ELR (cell line): Measurements from ENCODE around the gene SUZ12.
"Not testable (repeated sequence)": the region's sequence is repeated elsewhere in the genome, so short reads cannot be mapped to it uniquely, and the experiment has no call there.

ENCODE experiments used
- DNase-seq: peaks from one replicate; pipeline ENCODE4 v3.0.0-alpha.2; 2015; ENCODE audit warnings: low read depth

Gene SUZ12

DNA sequence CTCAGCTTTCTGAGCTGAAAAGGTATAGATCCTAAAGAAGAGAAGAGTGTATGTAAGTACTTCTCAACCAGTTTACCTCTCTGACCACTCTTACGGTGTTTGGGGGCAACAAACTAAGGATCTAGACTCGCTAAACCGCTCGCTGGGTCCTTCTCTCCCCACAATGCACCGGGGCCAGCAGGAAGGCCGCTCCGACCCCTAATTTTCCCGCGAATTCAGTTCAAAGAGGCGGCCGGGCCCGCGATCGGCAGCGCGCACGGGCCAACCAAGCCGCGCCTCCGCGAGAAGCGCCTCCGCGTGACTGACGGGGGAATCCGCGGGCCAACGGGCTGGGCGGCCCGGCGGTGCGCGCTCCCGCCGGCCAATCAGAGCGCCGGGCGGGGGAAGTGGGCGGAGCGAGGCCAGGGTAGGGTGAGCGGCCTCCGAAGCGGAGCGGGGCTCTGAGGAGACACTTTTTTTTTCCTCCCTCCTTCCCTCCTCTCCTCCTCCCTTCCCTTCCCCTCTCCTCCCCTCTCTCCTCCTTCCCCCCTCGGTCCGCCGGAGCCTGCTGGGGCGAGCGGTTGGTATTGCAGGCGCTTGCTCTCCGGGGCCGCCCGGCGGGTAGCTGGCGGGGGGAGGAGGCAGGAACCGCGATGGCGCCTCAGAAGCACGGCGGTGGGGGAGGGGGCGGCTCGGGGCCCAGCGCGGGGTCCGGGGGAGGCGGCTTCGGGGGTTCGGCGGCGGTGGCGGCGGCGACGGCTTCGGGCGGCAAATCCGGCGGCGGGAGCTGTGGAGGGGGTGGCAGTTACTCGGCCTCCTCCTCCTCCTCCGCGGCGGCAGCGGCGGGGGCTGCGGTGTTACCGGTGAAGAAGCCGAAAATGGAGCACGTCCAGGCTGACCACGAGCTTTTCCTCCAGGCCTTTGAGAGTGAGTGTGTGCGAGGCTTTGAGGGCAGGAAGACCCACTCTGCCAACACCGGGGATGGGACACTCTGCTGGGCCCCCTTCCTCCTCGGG is at the start of gene SUZ12:
SUZ12 (plus strand) TSS at position 393 of the 995 bp plus-strand sequence; CDS start at position 633, 240 bp downstream.
- DNase-seq = peak; percentile 80

DNA sequence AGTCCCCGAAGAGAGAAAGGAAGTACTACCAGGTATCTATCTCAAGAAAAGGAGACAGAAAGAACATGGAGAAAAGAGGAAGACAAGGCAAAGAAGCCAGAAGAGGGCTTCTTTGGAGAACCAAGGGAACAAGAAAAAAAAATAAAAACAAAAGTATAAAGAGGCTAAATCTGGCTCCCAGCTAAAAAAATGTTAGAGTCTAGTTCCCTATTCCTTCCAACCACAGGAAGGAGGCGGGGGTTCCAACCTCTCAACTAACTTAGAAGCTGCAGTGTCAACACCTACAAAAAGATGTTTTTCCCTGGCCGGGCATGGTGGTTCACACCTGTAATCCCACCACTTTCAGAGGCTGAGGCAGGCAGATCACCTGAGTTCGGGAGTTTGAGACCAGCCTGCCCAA is 48.7 kb upstream of the SUZ12 start:
- no peak for DNase-seq

DNA sequence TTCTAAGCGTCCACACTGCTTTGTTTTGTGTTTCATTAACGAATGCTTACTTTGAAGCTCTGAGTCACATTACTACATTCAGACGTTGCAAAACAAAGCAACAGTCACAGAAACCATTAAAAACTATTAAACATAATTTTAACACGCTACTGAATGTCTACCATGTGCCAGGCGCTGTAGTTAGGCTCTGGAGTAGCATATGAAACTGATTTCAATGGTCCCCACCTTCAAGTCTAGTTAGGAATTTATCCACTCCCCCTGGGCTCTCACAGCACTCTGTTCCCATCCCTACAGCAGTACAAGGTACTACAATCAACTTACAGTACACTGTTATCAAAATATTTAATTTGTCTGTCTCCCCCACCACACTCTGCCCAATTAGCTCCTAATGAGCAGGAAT is 35.9 kb upstream of the SUZ12 start:
- peak; percentile 43 for DNase-seq

DNA sequence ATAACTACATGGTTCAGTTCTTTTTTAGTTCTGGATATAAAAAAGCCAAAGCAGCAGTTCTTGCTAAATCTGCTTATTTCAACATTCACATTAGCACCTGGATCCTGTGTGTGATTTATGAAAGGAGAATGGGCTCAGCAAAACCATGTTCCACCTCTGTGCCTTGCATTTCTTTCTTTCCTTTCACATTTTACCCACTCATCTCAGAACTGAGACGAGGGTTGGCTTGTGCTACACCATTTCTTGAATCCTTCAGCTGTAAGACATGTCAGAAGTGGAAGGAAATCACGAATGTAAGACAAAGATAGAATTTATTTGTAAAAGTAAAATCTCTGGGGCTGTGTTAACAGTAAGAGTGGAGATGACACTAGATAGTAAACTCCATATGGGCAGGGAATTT is 34.1 kb upstream of the SUZ12 start:
- DNase-seq = no peak

DNA sequence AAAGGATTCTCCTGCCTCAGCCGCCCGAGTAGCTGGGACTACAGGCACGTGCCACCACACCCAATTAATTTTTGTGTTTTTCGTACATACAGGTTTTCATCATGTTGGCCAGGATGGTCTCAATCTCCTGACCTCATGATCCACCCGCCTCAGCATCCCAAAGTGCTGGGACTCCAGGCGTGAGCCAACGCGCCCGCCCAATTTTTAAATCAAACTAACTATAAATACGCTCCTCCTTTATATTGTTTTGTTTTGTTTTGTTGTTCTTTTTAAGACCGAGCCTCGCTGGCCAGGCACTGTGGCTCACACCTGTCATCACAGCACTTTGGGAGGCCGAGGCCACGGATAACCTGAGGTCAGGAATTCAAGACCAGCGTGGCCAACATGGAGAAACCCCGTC is 33.4 kb upstream of the SUZ12 start:
- DNase-seq = no peak

DNA sequence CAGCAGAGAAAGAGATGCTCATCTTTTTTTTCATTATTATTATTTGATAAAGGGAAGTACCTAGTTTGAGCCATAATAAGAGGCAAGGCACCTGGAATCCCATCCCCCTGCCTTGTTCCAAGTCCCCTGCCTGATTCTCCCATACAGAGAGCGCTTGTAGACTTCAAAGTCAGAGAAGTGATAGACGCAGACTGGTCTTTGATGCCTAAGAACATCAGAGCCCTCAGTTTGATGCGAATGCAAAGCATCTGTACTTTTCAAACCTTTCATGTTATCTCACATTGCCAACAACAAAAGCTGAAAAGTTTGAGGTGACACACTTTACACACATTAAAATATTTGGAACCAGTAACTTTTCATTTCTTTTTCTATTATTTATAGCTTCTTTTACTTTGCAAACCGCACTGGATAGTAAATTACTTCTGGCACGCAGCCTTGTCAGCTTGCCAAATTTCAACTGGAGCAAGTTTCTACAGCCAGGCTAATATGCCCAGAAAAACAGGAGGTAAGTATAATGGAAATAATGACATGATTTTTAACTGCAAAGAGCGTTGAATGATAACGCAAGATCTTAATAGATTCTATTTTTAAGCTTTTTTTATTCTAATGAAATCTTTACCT is 29.4 kb upstream of the SUZ12 start:
- DNase-seq = peak; percentile 29

DNA sequence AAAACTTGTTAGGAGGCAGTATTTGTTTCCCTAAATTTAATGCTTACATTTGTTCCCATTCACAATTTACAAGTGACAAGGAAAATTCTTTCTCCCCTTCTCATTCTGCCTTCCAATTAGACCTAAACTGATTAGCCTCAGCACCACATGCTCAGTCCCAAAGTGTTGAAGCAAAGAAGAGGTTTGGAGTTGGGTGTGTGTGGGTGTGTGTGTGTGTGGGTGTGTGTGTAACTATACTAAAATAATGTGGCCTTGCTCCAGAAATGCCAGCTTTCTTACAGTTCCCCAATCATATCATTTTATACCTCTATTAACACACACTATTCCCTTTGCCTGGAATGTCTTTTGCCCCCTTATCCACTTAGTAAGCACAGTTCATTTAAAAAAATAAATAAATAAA is 28.4 kb upstream of the SUZ12 start:
- no peak for DNase-seq

DNA sequence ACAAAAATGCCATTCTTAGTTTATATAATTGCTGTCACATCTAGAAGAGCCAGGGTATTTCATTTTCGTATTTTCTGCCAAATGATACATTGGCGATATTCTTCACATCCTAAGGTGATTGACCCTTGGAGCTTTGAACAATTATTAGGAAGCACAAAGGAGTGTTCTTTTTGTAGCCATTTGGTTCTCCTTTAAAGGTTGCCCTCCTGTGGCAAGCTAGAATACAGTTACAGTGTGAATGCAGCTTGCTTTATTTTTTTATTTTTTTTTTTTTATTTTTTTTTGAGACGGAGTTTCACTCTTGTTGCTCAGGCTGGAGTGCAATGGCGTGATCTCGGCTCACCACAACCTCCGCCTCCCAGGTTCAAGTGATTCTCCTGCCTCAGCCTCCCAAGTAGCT is 24.1 kb upstream of the SUZ12 start:
- DNase-seq = peak; percentile 43

DNA sequence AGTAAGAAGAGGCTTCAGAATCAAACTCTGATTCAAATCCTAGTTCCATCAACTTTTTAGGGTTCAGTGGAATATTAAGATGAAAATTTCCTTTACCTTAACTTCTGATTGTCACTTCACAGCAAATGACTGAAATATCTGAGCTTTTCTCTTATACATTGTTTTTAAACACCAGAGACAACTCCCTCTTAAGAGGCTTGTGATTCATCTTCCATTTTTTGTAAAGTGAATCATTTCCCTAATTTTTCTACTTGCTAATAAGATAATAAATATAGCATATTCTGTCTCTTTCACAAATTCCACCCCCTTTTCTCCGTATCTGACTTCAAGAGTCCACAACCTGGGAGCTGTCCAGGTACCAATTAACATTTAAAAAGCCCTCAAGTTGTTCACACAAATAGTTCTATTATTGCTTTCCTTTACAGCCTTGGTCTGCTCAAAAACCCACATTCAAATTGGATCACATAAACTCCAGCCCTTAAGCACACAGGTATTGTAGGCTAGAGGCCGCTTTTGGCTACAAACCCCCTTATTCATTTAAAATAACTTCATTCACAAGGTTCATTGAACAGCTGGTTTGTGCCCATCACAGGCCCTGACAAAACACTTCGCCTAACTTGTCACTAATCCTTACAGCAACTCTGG is 21.2 kb upstream of the SUZ12 start:
- DNase-seq = peak; percentile 19

DNA sequence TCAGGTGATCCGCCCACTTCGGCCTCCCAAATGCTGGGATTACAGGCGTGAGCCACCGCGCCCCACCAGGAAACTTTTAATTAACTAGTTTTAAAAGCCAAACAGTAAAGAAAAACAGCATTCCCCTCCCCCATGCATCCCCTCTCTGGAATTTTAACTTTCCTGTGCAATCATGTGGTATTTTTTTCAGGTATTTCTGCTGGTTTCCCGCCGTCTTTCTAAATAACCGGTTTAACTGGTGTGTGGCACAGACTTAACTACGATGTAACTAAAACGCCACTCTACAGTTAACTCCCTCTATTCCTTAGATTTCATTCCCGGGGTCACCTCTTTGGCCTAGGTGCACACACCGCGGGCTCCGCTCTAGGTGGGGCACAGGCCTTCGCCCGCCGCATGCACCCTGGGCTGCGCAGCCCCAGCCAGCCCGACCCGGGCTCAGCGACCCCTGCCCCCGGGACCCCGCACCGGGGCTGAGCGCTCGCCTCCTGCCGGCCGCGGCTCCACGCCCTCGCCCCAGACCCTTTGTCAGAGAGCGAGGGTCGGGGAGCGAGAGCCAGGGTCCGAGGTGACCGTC is 20.2 kb upstream of the SUZ12 start:
- no peak for DNase-seq

DNA sequence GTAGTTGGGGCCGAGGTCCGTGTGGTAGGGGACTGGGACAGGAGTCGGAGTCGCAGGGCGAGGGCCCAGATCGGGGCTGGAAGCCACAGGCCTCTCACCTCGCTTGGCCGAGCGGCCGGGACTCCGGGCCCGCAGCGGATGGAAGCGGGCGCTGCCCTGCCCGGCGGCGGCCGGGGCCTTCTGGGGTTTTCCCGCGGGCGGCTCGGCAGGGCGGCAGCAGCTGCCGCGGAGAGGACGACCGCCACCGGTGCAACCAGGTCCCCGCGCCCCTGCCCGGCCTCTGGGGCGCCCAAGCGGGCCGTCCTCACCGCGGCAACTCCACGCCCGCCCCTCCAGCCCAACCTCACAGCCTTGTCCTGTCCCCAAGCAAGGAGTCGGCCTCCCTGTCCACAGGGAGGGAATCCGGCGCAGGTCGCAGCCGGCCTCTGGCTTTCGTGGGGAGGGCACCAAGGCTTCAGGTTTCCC is 19.7 kb upstream of the SUZ12 start:
- no peak for DNase-seq

DNA sequence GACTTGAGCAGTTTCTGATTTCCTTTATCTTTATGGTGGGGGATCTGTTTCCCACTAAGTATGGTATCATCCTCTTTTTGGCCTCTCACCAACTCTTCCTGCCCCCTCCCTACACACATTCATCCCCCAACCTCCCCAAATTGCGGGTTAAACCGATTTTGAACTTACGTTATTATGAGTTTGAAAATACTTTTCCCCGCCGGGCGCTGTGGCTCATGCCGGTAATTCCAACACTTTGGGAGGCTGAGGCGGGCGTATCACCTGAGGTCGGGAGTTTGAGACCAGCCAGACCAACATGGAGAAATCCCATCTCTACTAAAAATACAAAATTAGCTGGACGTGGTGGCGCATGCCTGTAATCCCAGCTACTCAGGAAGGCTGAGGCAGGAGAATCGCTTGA is 19.1 kb upstream of the SUZ12 start:
- not testable (repeated sequence) for DNase-seq

DNA sequence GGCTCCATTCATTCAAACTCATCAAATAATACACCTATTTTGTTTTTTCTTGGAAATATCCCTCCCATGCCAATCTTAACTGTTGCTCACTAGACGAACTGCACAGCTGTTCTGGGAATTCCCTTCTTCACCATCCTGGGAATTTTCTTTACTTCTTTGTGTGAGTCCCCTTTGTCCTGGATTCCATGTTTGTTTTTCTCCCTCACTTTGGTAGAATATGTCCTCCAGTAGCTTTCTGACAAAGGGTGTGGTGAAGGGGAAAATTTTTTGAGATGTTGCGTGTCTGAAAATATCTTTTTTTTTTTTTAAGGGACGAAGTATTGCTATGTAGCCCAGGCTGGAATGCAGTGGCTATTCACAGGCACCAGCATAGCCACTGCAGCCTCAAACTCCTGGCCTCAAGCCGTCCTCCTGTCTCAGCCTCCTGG is 18.1 kb upstream of the SUZ12 start:
- DNase-seq = no peak

DNA sequence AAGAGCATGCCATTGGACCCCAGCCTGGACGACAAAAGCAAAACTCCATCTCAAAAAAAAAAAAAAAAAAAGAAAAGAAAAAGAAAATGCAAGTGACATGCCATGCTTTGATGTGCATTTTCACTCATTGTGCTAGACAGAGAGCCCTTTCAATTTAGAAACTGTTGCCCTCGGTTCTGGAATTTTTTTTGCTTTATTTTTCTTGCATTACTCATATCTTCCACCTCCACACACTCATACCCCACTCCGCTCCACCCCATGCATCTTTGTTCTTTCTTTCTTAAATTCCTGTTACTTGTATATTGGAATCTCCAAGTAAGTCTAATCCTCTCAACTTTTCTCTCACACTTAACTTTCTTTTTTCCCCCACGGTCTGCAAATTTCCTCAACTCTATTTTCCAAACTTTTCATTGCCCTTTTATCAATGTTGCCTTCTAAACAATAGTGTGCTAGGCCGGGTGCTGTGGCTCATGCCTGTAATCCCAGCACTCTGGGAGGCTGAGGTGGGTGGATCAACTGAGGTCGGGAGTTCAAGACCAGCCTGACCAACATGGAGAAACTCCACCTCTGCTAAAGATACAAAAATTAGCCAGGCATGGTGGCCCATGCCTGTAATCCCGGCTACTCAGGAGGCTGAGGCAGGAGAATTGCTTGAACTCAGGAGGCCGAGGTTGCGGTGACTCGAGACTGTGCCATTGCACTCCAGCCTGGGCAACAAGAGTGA is 16.8 kb upstream of the SUZ12 start:
- peak; percentile 47 for DNase-seq

DNA sequence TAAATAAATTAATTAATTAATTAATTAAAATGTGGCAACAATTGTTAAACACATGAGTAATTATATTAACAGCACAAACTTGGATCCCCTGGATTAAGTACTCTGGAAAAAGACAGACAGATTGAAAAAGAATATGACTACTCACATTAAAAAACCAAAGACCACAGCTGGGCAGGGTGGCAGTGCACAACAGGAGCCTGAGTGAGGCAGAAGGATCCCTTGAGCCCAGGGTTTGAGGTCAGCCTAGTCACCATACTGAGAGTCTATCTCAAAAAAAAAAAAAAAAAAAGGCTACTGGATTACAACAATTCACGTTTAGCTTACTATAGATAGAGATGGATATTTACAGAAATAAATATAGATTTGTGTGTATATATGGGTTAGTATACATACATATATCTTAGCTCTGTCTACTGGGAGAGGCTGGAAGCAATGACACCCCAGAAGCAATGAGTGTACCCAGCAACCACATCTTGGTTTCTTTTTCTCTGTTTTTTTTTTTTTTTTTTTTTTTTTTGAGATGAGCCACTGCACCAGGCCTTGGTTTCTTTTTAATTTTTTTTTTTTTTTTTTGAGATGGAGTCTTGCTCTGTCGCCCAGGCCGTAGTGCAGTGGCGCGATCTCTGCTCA is 10.6 kb upstream of the SUZ12 start:
- no peak for DNase-seq

DNA sequence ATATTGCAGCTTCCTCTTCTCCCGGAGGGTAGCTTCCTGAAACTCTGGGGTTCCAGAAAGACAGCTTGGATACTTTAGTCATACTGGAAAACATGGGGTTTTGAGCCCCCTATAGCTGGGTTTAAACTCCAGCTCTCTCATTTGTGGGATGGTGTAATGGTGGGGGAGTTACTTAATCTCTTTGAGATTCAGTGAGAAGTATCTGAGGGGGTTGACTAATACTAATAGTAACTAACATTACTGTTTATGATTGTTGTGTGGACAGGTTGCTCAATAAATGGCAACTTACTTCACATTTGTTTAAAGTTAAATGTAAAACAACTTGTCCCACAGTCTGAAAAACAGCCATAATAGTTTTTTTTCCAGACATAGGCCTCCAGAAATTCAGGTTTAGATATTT is 5.1 kb upstream of the SUZ12 start:
- no peak for DNase-seq

DNA sequence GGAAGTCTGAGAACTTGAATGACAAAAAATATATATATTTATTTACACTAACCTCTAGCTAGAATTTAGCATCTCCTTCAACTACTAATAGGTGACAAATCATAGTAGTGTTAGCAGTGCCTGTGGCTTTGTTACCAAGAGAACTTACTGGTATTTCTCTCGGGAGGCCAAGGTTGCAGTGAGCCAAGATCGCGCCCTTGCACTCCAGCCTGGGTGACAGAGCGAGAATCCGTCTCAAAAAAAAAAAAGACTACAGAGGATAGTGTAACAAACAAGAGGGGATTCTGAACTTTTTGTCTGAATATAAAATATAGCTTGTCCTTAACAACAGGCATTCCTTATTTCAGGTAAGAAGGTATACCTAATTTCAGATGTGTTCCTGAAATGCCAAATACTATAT is 1.3 kb upstream of the SUZ12 start:
- DNase-seq = no peak

DNA sequence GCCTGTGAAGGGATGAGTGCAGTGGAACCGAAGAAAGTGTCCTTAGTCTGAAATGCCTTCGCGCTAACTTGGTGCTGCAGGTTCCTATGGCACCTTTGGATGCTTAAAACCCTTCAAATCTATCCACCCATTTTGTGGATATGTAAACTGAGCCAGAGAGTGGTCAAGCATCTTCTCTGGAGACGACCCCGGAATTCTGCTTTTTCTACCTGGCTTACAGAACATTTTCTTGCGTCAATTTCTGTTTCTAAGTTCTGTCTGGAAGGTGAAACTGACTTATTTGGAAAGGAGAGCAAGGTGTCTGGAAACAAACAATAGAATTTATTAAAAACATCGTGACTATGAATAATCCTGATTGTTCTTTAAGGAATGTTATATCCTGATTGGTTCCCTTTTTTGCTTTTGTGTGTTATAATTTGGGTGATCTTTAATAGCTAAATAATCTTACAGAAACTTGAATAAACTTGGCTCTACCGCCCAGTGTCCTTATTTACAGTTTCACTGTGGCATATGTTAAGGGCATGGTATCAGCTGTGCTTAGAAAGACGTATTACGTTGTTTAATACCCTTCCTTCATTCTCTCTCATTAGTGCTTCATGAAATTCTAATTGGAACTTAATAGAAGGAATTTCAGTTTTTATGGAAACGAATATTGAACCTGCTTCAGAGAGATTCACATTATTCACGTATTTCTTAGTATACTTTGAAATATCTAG is 1.3 kb downstream of the SUZ12 start:
- DNase-seq = not testable (repeated sequence)

DNA sequence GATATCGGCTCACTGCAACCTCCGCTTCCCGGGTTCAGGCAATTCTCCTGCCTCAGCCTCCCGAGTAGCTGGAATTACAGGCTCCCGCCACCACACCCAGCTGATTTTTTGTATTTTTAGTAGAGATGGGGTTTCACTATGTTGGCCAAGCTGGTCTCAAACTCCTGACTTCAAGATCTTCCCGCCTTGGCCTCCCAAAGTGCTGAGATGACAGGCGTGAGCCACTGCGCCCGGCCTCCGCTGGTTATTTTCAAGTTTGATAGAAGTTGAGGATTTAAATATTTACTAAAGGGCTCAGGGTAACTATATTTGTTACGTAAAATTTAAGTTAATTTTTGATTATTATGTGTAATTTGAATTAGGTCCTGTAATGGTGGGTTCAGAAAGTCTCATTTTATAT is 5.1 kb downstream of the SUZ12 start:
- DNase-seq = not testable (repeated sequence)

DNA sequence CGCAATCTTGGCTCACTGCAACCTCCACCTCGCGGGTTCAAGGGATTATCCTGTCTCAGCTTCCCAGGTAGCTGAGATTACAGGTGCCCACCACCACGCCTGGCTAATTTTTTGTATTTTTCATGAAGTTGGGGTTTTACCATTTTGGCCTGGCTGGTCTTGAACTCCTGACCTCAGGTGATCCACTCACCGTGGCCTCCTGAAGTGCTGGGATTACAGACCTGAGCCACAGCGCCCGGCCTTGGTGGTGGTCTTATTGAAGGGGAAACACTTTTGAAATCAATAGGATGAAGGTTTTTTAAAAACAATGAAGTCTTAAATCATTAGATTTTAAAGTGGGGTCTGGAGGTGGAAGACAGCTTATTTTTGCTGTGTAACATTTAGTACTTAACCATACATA is 5.6 kb downstream of the SUZ12 start:
- DNase-seq = not testable (repeated sequence)
